ENCODE results near the gene TIGD3. TPM values are rescaled to one million over a fixed set of nuclear protein-coding genes. Genes with fewer than 3 reads are reported as not detected.
A peak's percentile ranks its signal among the peaks of the same experiment; 100 is the strongest.

Gene TIGD3
- total RNA-seq, 1 donor from 2014 or later = 1.0 TPM

- ATAC-seq (ENCODE audit: poor library complexity) = peak; percentile 49
- intact Hi-C loops (cut with DNase I) = no loop called here
- peak; percentile 78 for DNase-seq
These were observed 3.4 kb downstream of the TIGD3 start for GRCh38 chr11:65357856-65358356.

- DNase-seq = no peak
- ATAC-seq (ENCODE audit: poor library complexity) = no peak
- intact Hi-C loops (cut with DNase I) = no loop called here
These were observed 7.9 kb downstream of the TIGD3 start for GRCh38 chr11:65362320-65362931.

DNA sequence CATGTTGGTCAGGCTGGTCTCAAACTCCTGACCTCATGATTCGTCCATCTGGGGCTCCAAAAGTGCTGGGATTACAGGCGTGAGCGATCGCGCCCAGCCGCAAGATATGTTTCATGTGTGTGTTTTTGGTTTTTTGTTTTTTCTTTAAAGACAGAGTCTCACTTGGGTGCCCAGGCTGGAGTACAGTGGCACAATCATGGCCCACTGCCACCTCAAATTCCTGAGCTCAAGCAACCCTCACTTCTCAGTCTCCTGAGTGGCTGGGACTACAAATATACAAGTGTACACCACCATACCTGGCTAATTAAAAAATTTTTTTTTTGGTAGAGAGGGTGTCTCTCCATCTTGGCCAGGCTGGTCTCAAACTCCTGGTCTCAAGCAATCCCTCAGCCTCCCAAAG, 8.4 kb downstream of the TIGD3 start:
- DNase-seq (no peak), ATAC-seq (ENCODE audit: poor library complexity) (no peak)
- intact Hi-C loops (cut with DNase I) = no loop called here

- no peak for DNase-seq
- intact Hi-C loops (cut with DNase I) = no loop called here
- ATAC-seq (ENCODE audit: poor library complexity) = no peak
These were observed 9.2 kb downstream of the TIGD3 start for GRCh38 chr11:65363770-65364169.

DNA sequence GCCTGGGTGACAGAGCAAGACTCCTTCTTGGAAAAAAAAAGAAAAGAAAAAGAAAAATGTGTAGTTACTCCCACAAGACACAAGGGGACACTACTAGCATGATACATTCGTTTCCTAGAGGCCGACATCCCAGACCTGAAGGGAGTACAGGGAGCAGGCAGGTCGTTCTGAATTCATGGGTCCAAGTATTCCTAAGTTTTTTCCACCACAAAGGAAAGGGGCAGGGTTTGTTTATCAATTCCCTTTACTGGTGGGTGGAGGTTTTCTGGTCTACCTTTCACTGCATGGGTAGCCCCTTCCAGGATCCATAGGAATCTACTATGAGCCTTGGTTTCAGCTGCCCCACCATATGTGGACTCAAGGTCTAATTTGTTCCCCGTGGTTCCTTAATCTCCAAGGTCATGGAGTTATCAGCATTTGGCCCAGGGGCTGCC, 11.8 kb downstream of the TIGD3 start:
- intact Hi-C loops (cut with DNase I) = loop anchor here (2.0 kb wide), 1 partner anchor 144 kb away; no protein-coding TSS in a partner anchor
- DNase-seq = no peak

DNA sequence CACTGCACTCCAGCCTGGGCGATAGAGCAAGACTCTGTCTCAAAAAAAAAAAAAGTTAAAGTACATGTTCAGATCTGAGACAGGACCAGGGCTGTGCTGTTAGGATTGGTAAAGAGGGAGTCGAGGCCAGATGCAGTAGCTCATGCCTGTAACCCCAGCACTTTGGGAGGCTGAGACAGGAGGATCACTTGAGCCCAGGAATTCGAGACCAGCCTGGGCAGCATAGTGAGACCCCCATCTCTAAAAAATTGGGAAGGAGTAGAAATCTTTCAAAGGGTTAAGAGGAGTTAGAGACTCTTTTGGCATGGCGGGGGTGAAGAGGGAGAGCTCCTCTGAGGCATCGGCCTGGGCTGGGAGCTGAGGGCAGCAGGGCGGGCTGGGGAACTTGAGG, 16.1 kb downstream of the TIGD3 start:
- no peak for DNase-seq
- intact Hi-C loops (cut with DNase I) = no loop called here
- ATAC-seq (ENCODE audit: poor library complexity) = no peak

More for the DNA sequence above, 11.8 kb downstream of the TIGD3 start:
- peak; percentile 77 for ATAC-seq (ENCODE audit: poor library complexity)

DNA sequence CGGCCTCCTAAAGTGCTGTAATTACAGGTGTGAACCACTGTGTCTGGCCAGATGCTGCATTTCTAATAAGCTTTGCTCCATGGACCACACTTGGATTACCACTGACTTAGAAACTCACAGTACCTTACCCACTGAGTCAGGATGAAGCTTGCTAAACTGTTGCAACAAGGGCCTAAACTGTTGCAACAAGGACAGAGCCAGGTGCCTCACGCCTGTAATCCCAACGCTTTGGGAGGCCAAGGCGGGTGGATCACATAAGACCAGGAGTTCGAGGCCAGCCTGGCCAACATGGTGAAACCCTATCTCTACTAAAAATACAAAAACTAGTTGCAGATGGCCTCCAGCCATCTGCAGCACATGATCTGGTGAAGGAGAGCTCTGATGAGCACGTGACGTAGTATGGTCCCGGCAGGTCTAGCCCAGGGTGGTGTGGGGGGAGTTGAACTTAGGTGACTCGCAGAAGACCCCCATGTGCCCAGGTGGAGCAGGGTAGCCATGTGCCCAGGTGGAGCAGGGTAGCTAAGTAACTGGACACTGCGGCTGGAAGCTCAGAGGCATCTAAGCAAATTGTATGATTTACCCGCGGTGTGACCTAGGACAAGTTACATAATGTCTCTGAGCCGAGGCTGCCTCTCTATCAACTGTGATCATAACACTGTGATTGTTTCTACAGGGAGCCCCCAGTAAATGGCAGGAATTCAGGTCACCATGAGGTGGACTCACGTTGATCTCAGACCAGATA, 19.5 kb downstream of the TIGD3 start:
- intact Hi-C loops (cut with DNase I) = no loop called here
- ATAC-seq (ENCODE audit: poor library complexity) (no peak), DNase-seq (no peak)

DNA sequence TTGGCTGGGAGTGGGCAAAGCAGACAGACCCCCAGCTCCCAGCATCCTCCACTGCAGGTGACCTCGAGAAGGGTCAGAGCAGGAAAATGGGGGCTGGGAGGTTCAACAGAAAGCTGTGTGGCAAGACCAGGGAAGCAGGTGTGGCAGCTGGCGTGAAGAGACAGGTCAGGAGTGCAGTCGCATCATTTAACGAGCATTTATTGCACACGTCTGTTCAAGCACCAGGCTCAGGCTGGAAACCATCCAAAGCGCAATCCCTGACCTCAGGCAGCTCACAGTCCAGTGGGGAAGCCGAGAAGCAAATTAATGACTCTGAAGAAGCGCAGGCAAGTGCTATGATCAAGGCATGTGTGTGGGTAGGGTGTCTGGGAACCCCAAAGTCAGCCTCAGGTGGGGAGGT, 20.5 kb downstream of the TIGD3 start:
- DNase-seq = no peak
- intact Hi-C loops (cut with DNase I) = no loop called here
- ATAC-seq (ENCODE audit: poor library complexity) = no peak

DNA sequence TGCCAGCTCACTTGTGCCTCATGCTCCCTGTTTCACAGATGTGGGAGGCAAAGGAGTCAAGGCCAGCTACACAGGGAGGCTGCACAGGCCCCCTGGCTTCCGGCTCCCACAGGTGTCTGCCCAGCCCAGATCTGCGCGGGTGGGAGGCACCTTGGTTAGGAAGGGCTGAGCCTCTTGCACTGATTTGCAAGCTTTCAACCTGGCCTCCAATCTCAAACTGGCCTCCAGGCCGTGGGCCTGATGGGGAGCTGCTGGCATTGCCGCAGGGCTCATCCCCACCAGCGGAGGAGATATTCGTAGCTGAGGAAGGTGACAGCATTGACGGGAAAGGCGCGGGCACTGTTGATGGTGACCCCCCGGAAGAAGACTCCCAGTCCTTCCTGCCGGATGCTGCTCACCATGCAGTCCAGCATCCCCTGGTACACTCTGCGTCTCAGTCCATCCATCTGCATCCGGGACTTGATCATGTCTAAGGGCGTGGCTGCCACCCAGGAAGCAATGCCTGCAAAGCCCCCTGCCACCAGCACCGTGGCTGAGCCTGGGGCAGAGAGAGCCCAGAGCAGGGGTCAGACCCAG, 21.7 kb downstream of the TIGD3 start:
- no peak for ATAC-seq (ENCODE audit: poor library complexity)
- intact Hi-C loops (cut with DNase I) = no loop called here
- no peak for DNase-seq

DNA sequence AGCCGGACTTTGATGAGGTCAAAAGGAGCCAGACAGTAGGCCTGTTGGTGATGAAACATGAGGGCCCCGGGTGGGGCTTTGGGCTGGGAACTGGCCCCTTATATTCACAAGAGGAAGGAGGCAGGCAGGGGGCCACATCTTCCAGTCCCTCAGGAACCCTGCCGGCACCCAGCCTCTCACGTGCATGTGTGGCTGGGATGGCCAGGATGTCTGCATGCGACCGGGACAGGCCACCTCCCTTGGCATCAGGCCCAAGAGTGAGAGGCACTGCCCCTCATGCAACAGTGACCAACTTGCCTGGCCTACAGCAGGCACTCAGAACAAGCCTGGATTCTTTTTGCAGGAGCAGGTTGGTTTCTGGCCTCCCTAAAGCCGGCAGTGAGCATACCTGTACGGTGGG, 22.5 kb downstream of the TIGD3 start:
- DNase-seq = no peak
- intact Hi-C loops (cut with DNase I) = no loop called here
- no peak for ATAC-seq (ENCODE audit: poor library complexity)

DNA sequence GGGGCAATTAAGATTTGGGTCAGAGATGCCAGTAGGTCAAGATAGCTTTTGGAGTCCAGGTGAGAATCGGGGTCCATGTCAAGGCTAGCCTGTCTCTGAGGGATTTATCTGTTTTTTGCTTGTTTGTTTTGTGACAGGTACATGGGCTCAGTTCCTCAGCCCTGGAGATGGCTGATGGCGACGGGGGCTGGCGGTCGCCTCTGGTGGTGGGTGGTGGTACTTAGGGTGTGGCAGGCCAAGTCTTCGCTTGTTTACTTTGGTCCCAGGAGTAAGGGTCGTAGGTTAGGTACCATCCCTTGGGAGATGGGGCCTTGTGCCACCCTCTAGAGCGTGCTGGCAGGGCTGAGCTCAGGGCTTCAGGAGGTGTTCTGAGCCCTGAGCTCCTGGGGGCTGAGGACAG, 23.2 kb downstream of the TIGD3 start:
- intact Hi-C loops (cut with DNase I) = no loop called here
- ATAC-seq (ENCODE audit: poor library complexity) = no peak
- DNase-seq = no peak

DNA sequence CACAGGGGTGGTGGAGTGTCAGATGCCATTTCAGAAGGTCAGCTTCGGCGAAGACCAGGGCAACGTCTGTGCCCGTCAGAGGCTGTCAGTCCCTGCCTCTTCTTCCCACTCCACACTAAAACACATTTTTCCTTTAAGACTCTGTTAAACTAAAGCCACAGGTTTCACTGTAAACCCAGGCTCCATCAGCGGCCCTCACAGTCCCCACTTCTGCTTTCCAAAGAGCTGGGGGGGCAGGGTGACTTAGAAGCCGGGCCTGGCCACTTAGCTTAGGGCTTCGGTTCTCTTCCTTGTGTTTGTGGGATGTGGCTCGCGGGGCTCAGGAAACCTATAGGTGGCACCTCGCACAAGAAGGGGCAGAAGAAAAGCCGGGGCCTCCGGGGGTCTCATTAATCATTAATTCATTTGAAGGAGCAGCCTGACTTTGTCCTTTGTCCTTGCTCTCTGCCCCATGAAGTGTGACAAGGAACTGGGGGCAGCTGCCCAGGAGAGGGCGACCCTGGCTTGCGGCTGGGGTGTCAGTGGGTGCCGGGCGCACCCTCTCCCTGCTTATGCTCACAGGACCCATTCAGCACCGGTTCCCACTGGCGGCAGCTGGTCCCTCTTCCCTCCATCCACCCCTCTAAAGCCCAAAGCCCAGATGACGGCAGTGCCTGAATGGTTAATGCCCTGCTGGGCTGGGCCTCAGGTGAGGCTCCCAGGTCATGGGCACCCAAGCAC, 23.8 kb downstream of the TIGD3 start:
- intact Hi-C loops (cut with DNase I) = no loop called here
- no peak for DNase-seq
- ATAC-seq (ENCODE audit: poor library complexity) = no peak

DNA sequence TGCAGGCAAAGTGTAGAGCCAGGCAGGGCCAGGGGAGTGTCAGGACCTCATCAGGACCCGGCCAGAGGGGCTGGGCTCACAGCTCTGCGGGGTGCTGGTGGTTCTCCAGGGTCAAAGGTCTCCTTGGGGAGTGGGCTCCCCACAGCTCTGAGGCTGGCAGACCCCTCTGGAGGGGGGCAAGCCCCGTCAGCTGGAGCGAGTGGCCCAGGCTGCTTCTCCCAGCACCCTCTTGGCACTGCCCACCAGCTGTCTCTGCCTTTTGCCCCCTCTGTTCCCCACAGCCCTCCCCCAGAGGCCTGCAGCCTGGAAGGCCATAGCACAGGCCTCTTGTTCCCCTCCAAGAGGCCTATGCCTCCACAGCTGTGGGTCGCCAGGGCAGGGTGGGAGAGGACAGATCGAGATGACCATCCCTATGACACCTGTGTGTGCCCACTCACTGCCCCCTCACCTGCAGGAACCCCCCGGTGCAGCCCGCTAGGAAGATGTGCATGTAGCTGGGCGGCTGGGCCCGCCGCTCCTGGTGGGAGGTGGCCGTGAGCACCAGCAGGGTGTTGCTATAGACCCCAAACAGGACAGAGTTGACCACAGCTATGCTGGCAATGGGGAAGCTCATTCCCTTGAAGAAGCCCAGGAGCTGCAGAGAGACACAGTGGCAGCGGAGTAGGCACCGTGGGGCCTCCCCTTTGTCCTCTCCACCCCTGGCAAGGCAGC, 24.5 kb downstream of the TIGD3 start:
- intact Hi-C loops (cut with DNase I) = no loop called here
- no peak for DNase-seq
- ATAC-seq (ENCODE audit: poor library complexity) = no peak

GRCh38 chr11:65379698-65380459, 25.3 kb downstream of the TIGD3 start:
- ATAC-seq (ENCODE audit: poor library complexity) (no peak), DNase-seq (no peak)
- intact Hi-C loops (cut with DNase I) = loop anchor here (5.0 kb wide), 2 partner anchors 37 to 132 kb away; no protein-coding TSS in a partner anchor

DNA sequence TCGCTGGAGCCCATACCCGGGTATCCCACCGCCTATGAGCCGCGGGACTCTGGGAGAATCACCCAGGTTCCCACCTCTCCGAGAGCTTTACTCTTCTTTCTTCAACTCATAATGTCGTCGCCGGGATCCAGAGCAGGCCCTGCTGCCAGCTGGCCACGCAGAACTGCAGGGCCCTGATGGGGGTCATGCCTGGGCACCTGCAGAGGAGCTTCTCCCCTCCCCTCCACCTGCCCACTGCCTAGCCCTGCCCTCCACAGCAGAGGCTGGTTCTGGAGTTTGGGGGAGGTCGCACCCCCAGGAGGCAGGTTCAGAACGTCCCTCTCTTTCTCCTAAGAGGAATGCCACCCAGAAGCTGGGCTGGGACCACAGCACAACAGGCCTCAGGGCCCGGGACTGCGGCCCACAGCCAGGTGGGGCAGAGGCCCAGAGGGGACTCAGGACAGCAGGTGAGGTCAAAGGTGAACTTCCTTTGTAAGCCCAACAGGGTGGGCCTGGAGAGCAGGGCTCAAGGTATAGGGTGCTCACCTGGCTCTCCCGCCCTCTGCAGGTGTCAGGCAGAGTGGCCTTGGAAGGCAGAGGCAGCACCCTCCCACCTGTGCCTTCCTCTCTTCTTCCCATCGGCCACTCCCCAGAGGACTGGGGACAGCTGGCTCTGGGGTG, 26.0 kb downstream of the TIGD3 start:
- DNase-seq (no peak), ATAC-seq (ENCODE audit: poor library complexity) (no peak)
- intact Hi-C loops (cut with DNase I) = loop anchor here (5.0 kb wide), 2 partner anchors 37 to 132 kb away; no protein-coding TSS in a partner anchor

- ATAC-seq (ENCODE audit: poor library complexity) = peak; percentile 16
- DNase-seq = peak; percentile 65
- intact Hi-C loops (cut with DNase I) = loop anchor here (5.0 kb wide), 2 partner anchors 36 to 131 kb away; no protein-coding TSS in a partner anchor
These were observed 27.1 kb downstream of the TIGD3 start for GRCh38 chr11:65381716-65382032.

GRCh38 chr11:65382033-65382803, 27.7 kb downstream of the TIGD3 start, which contains the start of gene SLC25A45:
Gene SLC25A45, minus strand, starts transcription at chr11:65382646. Its CDS starts 695 bp downstream, at chr11:65381951.
- DNase-seq = peak; percentile 93
- ATAC-seq (ENCODE audit: poor library complexity) = peak; percentile 92
- intact Hi-C loops (cut with DNase I) = loop anchor here (5.0 kb wide), 2 partner anchors 35 to 130 kb away; no protein-coding TSS in a partner anchor

Measured in Right ventricle myocardium superior (tissue), 1 donor.